ENCODE results near the gene CEMIP. TPM values are rescaled to one million over a fixed set of nuclear protein-coding genes. Genes with fewer than 3 reads are reported as not detected.
"Not testable (repeated sequence)": the region's sequence is repeated elsewhere in the genome, so short reads cannot be mapped to it uniquely, and the experiment has no call there.

Gene CEMIP
- total and polyA plus RNA-seq, 2 experiments from 2014 or later: 2.3 to 4.4 TPM

- Histone ChIP-seq H3K4me2 (no peak overlapping the region), H3K27me3 (no peaks in the 10 kb centered on the region), H3K4me1 (ENCODE audit: insufficient read depth) (no peaks in the 10 kb centered on the region), H3K27ac (no peak overlapping the region), H3K9me2 (replicated peaks; ENCODE audit: insufficient read depth) (no peaks in the 10 kb centered on the region), H4K20me1 (ENCODE audit: insufficient read depth, poor library complexity, severe bottlenecking) (no peaks in the 10 kb centered on the region), H3K79me2 (no peaks in the 10 kb centered on the region), H3K9me3 (ENCODE audit: low read depth) (no peaks in the 10 kb centered on the region), H3K4me3 (no peak overlapping the region), H2AFZ (no peak overlapping the region), H3K36me3 (replicated peaks; ENCODE audit: insufficient read depth, low read depth) (no peaks in the 10 kb centered on the region)
- WGBS (ENCODE audit: low lambda C conversion rate, missing lambda C conversion rate): 97% methylated on average over 9 of the region's 9 CpGs
- DNase-seq (ENCODE audit: low spot score): no peak
- TF ChIP-seq EZH2phosphoT487 (IDR thresholded peaks at IDR 0.05; ENCODE audit: low read depth, severe bottlenecking, unreplicated experiment): no peak
- TF ChIP-seq CTCF (IDR thresholded peaks at IDR 0.05; ENCODE audit: poor library complexity): no peak
- no peak for TF ChIP-seq EZH2 (IDR thresholded peaks at IDR 0.05; ENCODE audit: borderline replicate concordance)
Measured at GRCh38 chr15:80958818-80959495, 179.8 kb downstream of the CEMIP start.

DNA sequence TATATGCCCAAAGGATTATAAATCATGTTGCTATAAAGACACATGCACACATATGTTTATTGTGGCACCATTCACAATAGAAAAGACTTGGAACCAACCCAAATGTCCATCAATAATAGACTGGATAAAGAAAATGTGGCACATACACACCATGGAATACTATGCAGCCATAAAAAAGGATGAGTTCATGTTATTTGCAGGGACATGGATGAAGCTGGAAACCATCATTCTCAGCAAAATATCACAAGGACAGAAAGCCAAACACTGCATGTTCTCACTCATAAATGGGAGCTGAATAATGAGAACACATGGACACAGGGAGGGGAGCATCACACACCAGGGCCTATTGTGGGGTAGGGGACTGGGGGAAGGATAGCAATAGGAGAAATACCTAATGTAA is 186.3 kb downstream of the CEMIP start:
- not testable (repeated sequence) for H3K4me2 ChIP-seq; H2AFZ ChIP-seq; H3K27me3 ChIP-seq; H3K36me3 ChIP-seq (replicated peaks; ENCODE audit: insufficient read depth, low read depth); H3K27ac ChIP-seq; DNase-seq (ENCODE audit: low spot score); H4K20me1 ChIP-seq (ENCODE audit: insufficient read depth, poor library complexity, severe bottlenecking); H3K79me2 ChIP-seq; H3K4me1 ChIP-seq (ENCODE audit: insufficient read depth); H3K9me3 ChIP-seq (ENCODE audit: low read depth); H3K9me2 ChIP-seq (replicated peaks; ENCODE audit: insufficient read depth); H3K4me3 ChIP-seq

DNA sequence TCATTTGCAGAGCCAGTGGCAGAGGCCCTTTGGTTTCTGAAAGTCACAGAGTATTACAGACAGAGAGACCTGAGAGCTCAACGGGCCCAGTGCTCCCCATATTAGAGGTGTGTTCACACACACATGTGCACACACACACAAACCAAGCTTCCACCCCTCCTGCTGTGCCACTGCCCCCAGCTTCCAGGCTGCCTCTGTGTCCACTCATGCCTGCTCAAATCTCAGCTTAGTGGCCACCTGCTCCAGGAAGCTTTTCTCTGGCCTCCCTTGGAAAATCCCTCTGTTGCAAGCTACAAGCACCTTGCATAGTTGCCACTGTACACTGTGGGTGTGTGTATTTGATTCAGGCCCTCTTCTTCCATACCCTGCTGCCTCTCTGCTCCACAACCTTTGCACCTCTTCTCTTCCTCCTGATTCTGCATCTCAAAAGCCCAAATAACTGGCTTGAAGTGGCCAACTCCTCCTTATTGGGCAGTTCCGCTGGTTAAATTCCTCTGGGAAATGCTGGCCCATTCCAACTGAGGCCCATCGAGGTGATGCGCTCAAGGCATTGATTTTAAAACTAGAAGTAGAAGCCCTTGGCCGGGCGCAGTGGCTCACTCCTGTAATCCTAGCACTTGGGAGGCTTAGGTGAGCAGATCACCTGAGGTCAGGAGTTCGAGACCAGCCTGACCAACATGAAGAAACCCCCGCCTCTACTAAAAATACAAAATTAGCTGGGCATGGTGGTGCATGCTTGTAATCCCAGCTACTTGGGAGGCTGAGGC is 187.4 kb downstream of the CEMIP start:
- WGBS (ENCODE audit: low lambda C conversion rate, missing lambda C conversion rate): 92% methylated on average over 8 of the region's 8 CpGs

More for the DNA sequence above, 187.4 kb downstream of the CEMIP start:
- no peak overlapping the region for H3K4me3 ChIP-seq
- no peaks in the 10 kb centered on the region for H3K9me3 ChIP-seq (ENCODE audit: low read depth)
- H3K4me2 ChIP-seq: no peak overlapping the region
- no peaks in the 10 kb centered on the region for H4K20me1 ChIP-seq (ENCODE audit: insufficient read depth, poor library complexity, severe bottlenecking)
- H3K36me3 ChIP-seq (replicated peaks; ENCODE audit: insufficient read depth, low read depth): no peaks in the 10 kb centered on the region
- no peak for DNase-seq (ENCODE audit: low spot score)
- no peaks in the 10 kb centered on the region for H3K9me2 ChIP-seq (replicated peaks; ENCODE audit: insufficient read depth)
- H2AFZ ChIP-seq: no peak overlapping the region
- H3K27me3 ChIP-seq: no peaks in the 10 kb centered on the region
- H3K79me2 ChIP-seq: no peaks in the 10 kb centered on the region
- no peak overlapping the region for H3K27ac ChIP-seq
- no peaks in the 10 kb centered on the region for H3K4me1 ChIP-seq (ENCODE audit: insufficient read depth)
- TF ChIP-seq EZH2phosphoT487 (IDR thresholded peaks at IDR 0.05; ENCODE audit: low read depth, severe bottlenecking, unreplicated experiment): no peak
- TF ChIP-seq CTCF (IDR thresholded peaks at IDR 0.05; ENCODE audit: poor library complexity): no peak
- TF ChIP-seq EZH2 (IDR thresholded peaks at IDR 0.05; ENCODE audit: borderline replicate concordance): no peak
